T-helper 17 cell (primary cell): ENCODE measurements around the gene MYL9. TPM values are rescaled to one million over a fixed set of nuclear protein-coding genes. Genes with fewer than 3 reads are reported as not detected.

Experiments
- ATAC-seq: fragments of 150-1000 bp; cut with Tn5 transposase; 2 replicates; pipeline ENCODE4 v1.10.0; 2021; ENCODE audit warnings: mild to moderate bottlenecking, moderate library complexity
- DNase-seq, 3 donors: peaks; one replicate each; pipeline versions ENCODE4 v3.0.0 to v3.0.0-alpha.2; 2020 to 2021
- H3K9me3 ChIP-seq: one replicate; pipeline ENCODE4 v1.7.0; 2013; ENCODE audit warnings: low read length, mild to moderate bottlenecking; ENCODE audit not compliant: control insufficient read depth, poor library complexity, severe bottlenecking
- H3K27ac Mint-ChIP-seq: one replicate; pipeline ENCODE4 v1.8.0; 2022; ENCODE audit warnings: mild to moderate bottlenecking, moderate library complexity, mixed read lengths
- H3K27me3 Mint-ChIP-seq: one replicate; pipeline ENCODE4 v1.8.0; 2022; ENCODE audit warnings: mixed read lengths
- H3K36me3 Mint-ChIP-seq: one replicate; pipeline ENCODE4 v1.8.0; 2022; ENCODE audit warnings: low read depth, mixed read lengths
- H3K4me1 Mint-ChIP-seq: one replicate; pipeline ENCODE4 v1.8.0; 2022; ENCODE audit warnings: mild to moderate bottlenecking, mixed read lengths
- H3K4me3 Mint-ChIP-seq: one replicate; pipeline ENCODE4 v1.8.0; 2022; ENCODE audit warnings: mild to moderate bottlenecking, moderate library complexity, mixed read lengths
- total RNA-seq, 4 donors: library from RNA in 2 of 4; stranded (reverse) in 2 of 4; gene quantifications; one replicate each; pipeline ENCODE4 v1.2.3 and lab custom pipeline; 2022 to 2026

Gene MYL9
- 100 to 1,000 TPM in 1 of 2 donors, 1 to 10 TPM in 1; 3.4 to 125 TPM for total RNA-seq
- total RNA-seq (lab: John Stamatoyannopoulos, UW) = 0 to 0.08 reads per million in 2 donors

GRCh38 chr20:36541227-36541767 lies at the start of gene MYL9:
Gene MYL9 (plus strand): TSS chr20:36541519. CDS start chr20:36544885, 3,366 bp downstream.
- ATAC-seq (peak; percentile 39), DNase-seq (no peak)
- Mint-ChIP-seq H3K27me3 (no peaks in the 10 kb centered on the region), H3K4me1 (peaks cover 3% of the 10 kb centered on the region), H3K4me3 (peak within 1 kb of the TSS; percentile 5), H3K27ac (no peak within 1 kb of the TSS), H3K36me3 (no peaks in the 10 kb centered on the region)
- H3K9me3 ChIP-seq = no peaks in the 10 kb centered on the region

GRCh38 chr20:36491901-36492617 lies 49.3 kb upstream of the MYL9 start:
- peak in 2 of 3 donors; percentile 22 to 36 for DNase-seq
- Mint-ChIP-seq H3K36me3 (no peaks in the 10 kb centered on the region), H3K27me3 (no peaks in the 10 kb centered on the region), H3K4me1 (peaks cover 36% of the 10 kb centered on the region), H3K27ac (peak overlapping the region; percentile 92), H3K4me3 (peak overlapping the region; percentile 82)
- no peaks in the 10 kb centered on the region for H3K9me3 ChIP-seq
- peak; percentile 93 for ATAC-seq

GRCh38 chr20:36493051-36493800 lies 48.1 kb upstream of the MYL9 start:
- ATAC-seq = no peak
- peak overlapping the region; percentile 12 for H3K4me3 Mint-ChIP-seq
- H3K36me3 Mint-ChIP-seq = no peaks in the 10 kb centered on the region
- H3K4me1 Mint-ChIP-seq = peaks cover 33% of the 10 kb centered on the region
- H3K27ac Mint-ChIP-seq = peak overlapping the region; percentile 75
- no peaks in the 10 kb centered on the region for H3K9me3 ChIP-seq
- H3K27me3 Mint-ChIP-seq = no peaks in the 10 kb centered on the region
- no peak for DNase-seq

GRCh38 chr20:36493801-36494114 lies 47.6 kb upstream of the MYL9 start:
- Mint-ChIP-seq H3K4me3 (peak overlapping the region; percentile 73), H3K4me1 (peaks cover 33% of the 10 kb centered on the region), H3K27ac (peak overlapping the region; percentile 75), H3K27me3 (no peaks in the 10 kb centered on the region), H3K36me3 (no peaks in the 10 kb centered on the region)
- DNase-seq (no peak), ATAC-seq (no peak)
- H3K9me3 ChIP-seq = no peaks in the 10 kb centered on the region

GRCh38 chr20:36496707-36497669 lies 44.3 kb upstream of the MYL9 start:
- DNase-seq (no peak), ATAC-seq (no peak)
- peak overlapping the region; percentile 19 for H3K27ac Mint-ChIP-seq
- H3K4me1 Mint-ChIP-seq = peaks cover 20% of the 10 kb centered on the region
- H3K36me3 Mint-ChIP-seq = peaks cover 2% of the 10 kb centered on the region
- no peak overlapping the region for H3K4me3 Mint-ChIP-seq
- H3K9me3 ChIP-seq = no peaks in the 10 kb centered on the region
- H3K27me3 Mint-ChIP-seq = no peaks in the 10 kb centered on the region

GRCh38 chr20:36497856-36498255 lies 43.5 kb upstream of the MYL9 start:
- peaks cover 12% of the 10 kb centered on the region for H3K4me1 Mint-ChIP-seq
- H3K4me3 Mint-ChIP-seq = no peak overlapping the region
- no peaks in the 10 kb centered on the region for H3K9me3 ChIP-seq
- H3K27me3 Mint-ChIP-seq = no peaks in the 10 kb centered on the region
- H3K36me3 Mint-ChIP-seq = peaks cover 2% of the 10 kb centered on the region
- ATAC-seq (no peak), DNase-seq (no peak)
- no peak overlapping the region for H3K27ac Mint-ChIP-seq

GRCh38 chr20:36498386-36499179 lies 42.7 kb upstream of the MYL9 start:
- Mint-ChIP-seq H3K36me3 (peaks cover 4% of the 10 kb centered on the region), H3K27ac (peak overlapping the region; percentile 78), H3K27me3 (no peaks in the 10 kb centered on the region), H3K4me1 (peaks cover 14% of the 10 kb centered on the region), H3K4me3 (no peak overlapping the region)
- no peaks in the 10 kb centered on the region for H3K9me3 ChIP-seq
- DNase-seq = no peak
- no peak for ATAC-seq

- Mint-ChIP-seq H3K36me3 (peaks cover 7% of the 10 kb centered on the region), H3K4me3 (no peak overlapping the region), H3K27ac (peak overlapping the region; percentile 78), H3K4me1 (peaks cover 10% of the 10 kb centered on the region), H3K27me3 (no peaks in the 10 kb centered on the region)
- ATAC-seq (no peak), DNase-seq (no peak)
- no peaks in the 10 kb centered on the region for H3K9me3 ChIP-seq
These were observed 42.1 kb upstream of the MYL9 start for GRCh38 chr20:36499211-36499610.

- Mint-ChIP-seq H3K4me1 (peaks cover 10% of the 10 kb centered on the region), H3K27me3 (no peaks in the 10 kb centered on the region), H3K36me3 (peaks cover 7% of the 10 kb centered on the region), H3K4me3 (no peak overlapping the region), H3K27ac (no peak overlapping the region)
- DNase-seq (no peak), ATAC-seq (no peak)
- H3K9me3 ChIP-seq = no peaks in the 10 kb centered on the region
These were observed 41.4 kb upstream of the MYL9 start for GRCh38 chr20:36499723-36500501.

- Mint-ChIP-seq H3K36me3 (peaks cover 8% of the 10 kb centered on the region), H3K4me1 (peaks cover 13% of the 10 kb centered on the region), H3K4me3 (no peak overlapping the region), H3K27me3 (no peaks in the 10 kb centered on the region), H3K27ac (peak overlapping the region; percentile 77)
- no peaks in the 10 kb centered on the region for H3K9me3 ChIP-seq
- peak; percentile 80 for ATAC-seq
- no peak for DNase-seq
These were observed 39.8 kb upstream of the MYL9 start for GRCh38 chr20:36501367-36502006.

GRCh38 chr20:36504295-36504694 lies 37.0 kb upstream of the MYL9 start:
- no peak overlapping the region for H3K27ac Mint-ChIP-seq
- no peak for ATAC-seq
- H3K9me3 ChIP-seq = no peaks in the 10 kb centered on the region
- peaks cover 11% of the 10 kb centered on the region for H3K36me3 Mint-ChIP-seq
- H3K27me3 Mint-ChIP-seq = no peaks in the 10 kb centered on the region
- H3K4me3 Mint-ChIP-seq = no peak overlapping the region
- H3K4me1 Mint-ChIP-seq = peaks cover 13% of the 10 kb centered on the region
- DNase-seq = no peak
